Activated CD4-positive, CD25-positive, alpha-beta regulatory T cell treated with anti-CD3 and anti-CD28 coated beads, Interleukin-2, amount 50 U/mL, for 24 hours (primary cell): ENCODE data around the gene UBASH3A.

Source experiments
- ATAC-seq, 2 donors: fragments of 150-1000 bp; cut with Tn5 transposase; one replicate each; pipeline ENCODE4 v1.10.0; 2021; ENCODE audit warnings: mild to moderate bottlenecking in 1 of 2, moderate library complexity in 1 of 2

Gene UBASH3A

DNA sequence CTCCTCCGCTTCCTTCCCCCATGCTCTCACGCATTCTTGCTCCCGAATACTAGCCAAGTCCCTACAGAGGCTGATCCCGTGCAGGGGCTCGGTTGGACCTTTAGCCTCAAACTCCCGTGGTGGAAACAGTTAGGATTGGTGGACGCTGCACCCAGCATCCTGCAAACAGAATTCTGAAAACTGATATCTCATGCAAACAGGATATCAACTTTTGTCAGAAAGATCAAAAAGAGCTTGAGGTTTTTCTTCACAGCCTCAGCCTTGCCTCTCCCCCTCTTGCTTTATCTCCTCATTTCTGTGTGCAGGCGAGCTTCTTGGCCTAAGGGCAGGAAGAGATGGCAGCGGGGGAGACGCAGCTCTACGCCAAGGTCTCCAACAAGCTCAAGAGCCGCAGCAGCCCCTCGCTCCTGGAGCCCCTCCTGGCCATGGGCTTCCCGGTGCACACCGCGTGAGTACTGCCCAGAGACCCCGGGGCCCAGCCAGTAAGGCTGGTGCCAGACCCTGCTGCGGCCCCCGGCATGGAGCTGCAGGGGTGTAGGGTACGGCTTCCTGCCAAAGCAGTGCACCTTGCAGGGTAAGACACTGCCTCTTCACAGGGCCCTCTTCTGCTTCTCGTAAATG, at the start of gene UBASH3A:
TSS of gene UBASH3A (plus strand) at position 292 of the 621 bp plus-strand sequence. CDS start at position 336, 44 bp downstream.
- peak; percentile 12 to 19 for ATAC-seq

DNA sequence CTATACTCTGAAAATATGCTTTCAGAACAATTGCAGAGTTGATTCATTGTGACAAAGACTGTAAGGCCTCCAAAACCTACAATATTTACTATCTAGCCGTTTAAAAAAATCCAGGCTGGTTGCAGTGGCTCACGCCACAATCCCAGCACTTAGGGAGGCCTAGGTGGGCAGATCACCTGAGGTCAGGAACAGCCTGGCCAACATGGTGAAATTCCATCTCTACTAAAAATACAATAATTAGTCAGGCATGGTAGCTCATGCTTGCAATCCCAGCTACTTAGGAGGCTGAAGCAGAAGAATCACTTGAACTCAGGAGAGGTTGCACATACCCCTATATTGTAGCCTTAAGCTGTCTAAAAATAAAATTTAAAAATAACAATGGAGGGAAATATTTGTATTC, 47.7 kb upstream of the UBASH3A start:
- no peak for ATAC-seq

DNA sequence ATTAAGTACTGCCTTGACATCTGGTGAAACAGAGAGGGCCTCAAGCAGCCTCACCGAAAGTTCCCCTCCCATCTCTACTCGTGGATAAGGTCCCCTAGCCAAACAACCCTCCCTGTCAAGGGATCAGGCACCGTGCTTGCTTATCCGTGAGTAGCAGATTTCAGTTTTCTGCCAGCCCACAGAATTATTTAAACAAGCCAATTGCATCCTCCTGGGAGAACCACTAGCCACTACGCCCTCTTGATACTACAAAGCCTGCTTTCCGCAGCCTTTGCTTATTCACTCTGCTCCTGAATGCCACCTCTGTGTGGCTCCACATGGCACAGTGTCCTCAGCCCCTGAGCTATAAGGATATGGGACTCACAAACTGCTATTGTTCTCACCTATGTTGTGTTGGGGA, 47.1 kb upstream of the UBASH3A start:
- ATAC-seq: no peak

- ATAC-seq: no peak
These were observed 46.4 kb upstream of the UBASH3A start for GRCh38 chr21:42357307-42357706.

- ATAC-seq: no peak
These were observed 45.4 kb upstream of the UBASH3A start for GRCh38 chr21:42358261-42358660.

DNA sequence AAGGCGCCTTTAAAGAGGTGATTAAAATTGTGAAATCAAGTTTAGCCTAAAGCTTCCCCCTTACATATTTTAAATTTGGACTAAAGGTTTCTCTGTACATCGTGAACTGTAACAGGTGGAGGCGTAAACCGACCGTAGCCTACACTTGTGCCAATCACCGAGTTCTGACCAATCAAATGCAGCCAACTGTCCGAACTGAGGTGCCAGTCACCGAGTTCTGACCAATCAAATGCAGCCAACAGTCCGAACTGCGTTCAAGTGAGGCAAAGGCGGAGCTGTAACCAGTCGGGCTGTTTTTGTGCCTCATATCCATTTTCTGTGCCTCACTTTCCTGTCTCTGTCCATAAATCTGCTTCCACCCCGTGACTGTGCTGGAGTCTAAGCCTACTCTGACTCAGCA, 44.8 kb upstream of the UBASH3A start:
- ATAC-seq: no peak

DNA sequence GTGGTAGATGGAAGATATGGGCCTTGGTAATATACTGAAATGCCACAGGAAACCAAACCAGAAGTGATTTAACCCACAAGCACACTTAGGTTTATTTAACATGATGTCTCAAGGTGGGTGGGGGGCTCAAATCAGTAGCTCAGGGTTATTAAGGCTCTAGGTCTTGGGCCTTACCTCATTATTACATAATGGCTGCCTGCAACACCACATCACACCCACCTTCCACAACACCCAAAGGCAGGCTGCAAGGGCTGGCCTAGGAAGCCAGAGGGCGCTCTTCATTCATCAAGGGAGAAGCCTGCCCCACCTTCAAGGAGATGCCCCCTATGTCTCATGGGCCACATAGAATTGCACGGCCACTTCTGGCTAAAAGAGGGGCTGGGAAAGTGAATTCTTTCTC, 43.4 kb upstream of the UBASH3A start:
- no peak for ATAC-seq

DNA sequence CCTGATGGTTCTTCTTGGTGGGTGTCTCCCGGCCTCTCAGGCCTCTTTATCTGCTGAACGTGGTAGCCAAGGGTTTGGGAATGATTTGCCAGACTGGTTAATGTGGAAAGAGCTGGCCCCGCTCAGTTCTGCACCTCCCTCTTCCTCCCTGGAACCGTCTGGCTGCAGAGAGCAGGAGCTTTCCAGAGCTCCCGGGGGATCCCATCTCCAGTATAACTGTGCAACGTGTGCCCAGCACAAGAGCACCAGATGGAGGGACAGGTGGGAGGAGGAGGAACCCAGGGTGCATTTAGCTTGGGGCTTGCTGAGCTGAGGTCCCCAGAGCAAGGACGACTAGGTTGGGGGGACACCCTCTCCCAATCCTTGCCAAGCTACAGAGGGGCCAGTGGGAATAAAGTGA, 42.4 kb upstream of the UBASH3A start:
- no peak for ATAC-seq

DNA sequence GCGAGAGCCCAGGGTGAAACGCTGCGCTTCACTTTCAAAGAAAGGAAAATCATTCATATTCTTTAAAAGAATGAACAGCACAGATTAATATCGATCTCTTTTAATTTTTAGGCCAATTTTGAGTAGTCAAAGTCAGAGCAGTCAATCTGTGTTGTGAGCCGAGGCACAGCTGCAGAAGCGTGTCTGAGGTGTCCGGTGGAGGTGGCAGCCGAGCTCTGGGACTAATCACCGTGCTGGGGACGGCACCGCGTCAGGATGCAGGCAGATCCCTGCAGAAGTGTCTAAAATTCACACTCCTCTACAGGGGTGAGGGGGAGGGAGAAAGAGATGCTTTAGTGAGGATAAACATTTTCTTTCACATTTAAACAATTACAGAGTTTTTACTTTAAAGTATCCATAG, 41.5 kb upstream of the UBASH3A start:
- ATAC-seq: no peak

- ATAC-seq: no peak
These were observed 41.0 kb upstream of the UBASH3A start for GRCh38 chr21:42362700-42363099.

GRCh38 chr21:42363312-42363711, 40.4 kb upstream of the UBASH3A start:
- ATAC-seq: no peak

- no peak for ATAC-seq
These were observed 39.3 kb upstream of the UBASH3A start for GRCh38 chr21:42364304-42364865.

GRCh38 chr21:42365770-42366169, 37.9 kb upstream of the UBASH3A start:
- ATAC-seq: no peak

DNA sequence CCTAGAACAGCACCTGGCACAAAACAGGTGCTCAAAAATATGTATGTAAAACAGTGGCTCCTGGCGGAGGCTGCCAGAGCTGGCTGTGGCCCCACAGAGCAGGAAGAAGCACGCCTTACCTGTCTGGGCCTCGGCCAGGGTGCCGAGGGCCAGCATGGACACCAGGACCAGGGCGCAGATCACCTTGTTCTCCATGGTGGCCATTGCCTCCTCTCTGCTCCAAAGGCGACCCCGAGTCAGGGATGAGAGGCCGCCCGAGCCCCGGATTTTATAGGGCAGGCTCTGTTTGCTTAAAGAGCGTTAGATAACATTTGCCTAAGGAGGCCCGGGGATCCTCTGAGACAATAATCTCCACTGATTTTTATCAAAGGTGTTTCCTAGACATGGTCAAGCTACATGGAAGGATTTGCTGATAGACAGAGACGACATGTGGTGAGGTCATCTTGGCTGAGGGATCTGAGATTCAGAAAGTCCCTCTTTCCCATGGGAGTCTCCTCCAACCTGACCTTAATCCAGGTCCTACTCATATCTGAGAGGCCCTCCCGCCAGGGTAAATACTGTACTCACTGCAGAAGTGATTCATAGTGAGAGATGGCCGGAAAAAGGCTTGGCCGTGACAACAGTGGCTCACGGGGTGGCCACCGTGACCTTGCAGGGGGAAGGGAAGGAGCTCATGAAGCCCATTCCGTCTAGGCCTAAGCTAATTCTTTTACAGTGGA, 37.3 kb upstream of the UBASH3A start, which contains the start of gene TFF1:
TSS of gene TFF1 (minus strand) at position 244 of the 719 bp plus-strand sequence. CDS start at position 204, 40 bp downstream.
- ATAC-seq: no peak

- ATAC-seq: no peak
These were observed 36.1 kb upstream of the UBASH3A start for GRCh38 chr21:42367367-42368165.

DNA sequence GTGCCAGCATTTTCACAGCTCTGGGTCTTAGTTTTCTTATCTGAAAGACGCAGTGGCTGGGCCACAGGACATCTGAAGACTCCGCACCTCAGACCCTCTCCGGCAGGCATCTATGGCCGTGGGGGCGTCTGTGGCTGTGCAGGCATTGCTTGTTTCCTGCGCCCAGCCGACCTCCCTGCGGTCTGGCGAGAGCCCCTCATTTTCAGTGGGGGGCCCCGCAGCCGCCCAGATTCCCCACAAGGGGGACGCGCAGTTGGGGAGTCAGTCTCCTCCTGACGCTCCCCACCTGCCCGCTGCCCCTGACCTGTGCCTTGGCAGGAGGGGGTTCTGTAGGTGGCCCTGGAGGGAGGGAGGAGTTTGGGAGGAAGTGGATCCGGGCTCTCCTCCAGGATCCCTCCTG, 33.9 kb upstream of the UBASH3A start:
- no peak for ATAC-seq

DNA sequence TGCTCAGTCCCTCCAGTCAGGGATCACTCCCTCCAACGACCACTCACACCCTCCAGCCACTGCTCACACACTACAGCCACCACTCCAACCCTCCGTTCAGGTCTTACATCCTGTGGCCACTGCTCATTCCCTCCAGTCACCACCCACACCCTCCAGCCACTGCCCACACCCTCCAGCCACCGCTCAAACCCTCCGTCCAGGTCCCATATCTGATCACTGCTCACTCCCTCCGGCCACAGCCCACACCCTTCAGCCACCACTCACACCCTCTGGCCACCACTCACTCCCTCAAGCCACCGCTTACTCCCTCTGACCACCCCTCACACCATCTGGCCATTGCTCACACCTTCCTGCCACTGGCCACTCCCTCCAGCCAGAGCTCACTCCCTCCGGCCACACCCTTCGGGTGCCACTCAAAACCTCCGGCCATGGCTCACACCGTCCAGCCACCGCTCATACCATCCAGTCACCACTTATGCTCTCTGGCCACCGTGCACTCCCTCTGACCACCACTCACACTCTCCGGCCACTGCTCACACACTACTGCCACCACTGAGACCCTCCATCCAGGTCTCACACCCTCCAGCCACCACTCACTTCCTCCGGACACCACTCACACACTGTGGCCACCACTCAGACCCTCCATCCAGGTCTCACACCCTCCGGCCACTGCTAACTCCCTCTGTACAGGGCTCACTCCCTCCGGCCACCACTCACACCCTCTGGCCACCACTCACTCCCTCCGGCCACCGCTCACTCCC, 32.6 kb upstream of the UBASH3A start:
- no peak for ATAC-seq

GRCh38 chr21:42373196-42373907, 30.4 kb upstream of the UBASH3A start:
- ATAC-seq: peak in 1 of 2 donors; percentile 69

DNA sequence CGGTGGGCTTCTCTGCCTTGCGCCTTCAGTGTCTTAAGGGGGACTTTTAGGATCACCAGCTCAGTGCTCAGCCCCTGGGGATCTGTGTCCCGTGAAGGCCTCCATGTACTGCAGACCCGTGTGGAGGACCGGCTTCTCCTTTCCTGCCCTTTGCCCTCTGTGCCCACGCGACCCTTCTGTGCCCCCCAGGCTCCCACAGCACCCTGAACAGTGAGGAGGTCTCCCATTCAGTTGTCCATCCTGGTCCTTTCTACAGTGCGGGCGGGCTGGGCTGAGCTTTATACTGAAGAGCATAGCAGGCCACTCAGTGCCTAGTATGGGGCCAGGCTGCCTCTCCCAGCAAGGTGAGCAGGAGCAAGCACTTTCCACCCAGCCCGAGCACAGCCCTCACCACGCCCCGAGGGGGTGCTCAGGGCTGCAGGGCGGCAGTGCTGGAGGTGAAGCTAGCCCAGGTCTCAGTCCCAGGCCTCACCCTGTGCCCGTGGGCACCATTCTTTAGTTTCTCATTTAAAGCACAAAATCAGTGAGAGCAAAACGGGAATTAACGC, 29.7 kb upstream of the UBASH3A start:
- ATAC-seq: no peak

DNA sequence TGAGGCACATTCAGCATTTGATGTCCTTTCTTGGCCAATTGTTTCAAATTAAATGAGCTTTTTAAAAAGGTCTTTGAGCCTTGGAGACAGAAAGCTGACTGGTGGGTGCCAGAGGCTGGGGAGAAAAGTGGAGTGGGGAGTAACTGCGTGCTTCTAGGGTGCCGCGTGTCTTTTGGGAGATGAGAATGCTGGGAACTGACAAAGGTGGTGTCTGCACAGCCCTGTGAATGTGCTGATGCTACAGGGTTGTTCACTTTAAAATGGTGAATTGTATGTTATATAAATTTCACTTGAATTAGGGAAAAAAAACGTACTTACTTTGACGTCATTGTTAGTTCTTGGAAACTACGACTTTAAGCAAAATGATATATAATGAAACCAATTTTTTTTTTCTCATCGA, 29.2 kb upstream of the UBASH3A start:
- ATAC-seq: peak; percentile 30 to 50

DNA sequence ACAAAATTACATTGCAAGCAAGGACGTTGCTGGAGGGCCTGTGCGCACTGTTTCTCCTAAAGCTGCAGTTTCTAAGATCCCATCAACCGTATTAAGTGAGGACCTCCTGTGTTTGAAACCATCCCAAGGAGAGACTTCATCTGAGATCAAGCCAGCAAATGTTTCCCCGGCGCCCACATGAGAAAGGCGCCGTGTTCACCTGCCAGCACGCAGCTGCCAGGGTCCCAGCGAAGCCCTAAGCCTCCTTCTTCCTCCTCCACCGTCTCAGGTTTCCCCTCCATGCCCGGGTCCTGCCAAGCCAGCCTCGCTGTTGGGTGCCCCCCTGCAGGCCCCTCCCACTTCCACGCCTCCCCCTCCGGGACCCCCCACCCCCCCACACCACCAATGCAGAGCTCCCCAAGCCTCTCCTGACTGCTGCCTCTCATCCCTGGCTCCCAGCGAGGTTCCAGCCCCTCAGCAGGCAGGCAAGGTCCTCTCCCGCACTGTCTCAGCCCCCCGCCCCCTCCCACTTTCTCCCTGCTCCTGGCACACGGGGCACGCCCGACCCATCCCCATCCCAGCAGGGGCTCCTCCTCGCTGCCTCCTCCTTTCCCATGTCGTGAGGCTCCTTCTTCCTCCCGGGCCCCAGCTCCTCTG, 28.7 kb upstream of the UBASH3A start:
- ATAC-seq: no peak
